HG03520 (cell line): ENCODE data around the gene PUS1.
"Not testable (repeated sequence)": the region's sequence is repeated elsewhere in the genome, so short reads cannot be mapped to it uniquely, and the experiment has no call there.

Experiments
- ATAC-seq: cut with Tn5 transposase; IDR thresholded peaks from one replicate; pipeline ENCODE4 v1.9.1; 2021; ENCODE audit warnings: mild to moderate bottlenecking, moderate library complexity; ENCODE audit not compliant: unreplicated experiment

Gene PUS1

DNA sequence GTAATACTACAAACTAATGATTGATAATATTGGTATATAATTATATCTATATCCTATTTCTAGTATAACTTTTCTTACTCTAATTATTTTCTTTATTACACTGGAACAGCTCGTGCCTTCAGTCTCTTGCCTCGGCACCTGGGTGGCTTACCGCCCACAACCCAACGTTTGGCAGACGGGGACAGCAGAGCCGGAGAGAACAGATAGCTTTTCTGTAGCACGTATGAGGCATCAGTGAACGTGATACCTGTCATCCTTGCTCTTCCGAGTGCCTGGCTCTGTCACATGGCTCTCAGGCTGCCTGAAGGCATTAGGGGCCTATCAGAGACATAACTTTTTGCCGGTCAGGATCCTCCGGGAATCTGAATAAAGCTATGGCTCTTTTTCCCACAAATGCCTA, 5.5 kb downstream of the PUS1 start:
- no peak for ATAC-seq

DNA sequence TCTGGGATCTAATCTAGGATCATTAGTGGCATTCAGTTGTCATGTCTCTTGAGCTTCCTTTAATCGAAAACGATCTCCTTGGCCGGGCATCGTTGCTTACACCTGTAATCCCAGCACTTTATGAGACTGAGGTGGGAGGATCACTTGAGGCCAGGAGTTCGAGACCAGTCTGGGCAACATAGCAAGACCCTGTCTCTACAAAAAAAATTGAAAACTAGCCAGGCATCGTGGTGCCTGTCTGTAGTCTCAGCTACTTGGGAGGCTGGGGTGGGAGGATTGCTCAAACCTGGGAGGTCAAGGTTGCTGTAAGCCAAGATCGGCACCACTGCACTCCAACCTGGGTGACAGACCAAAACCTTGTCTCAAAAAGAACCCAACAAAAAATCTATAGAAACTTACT, 9.0 kb downstream of the PUS1 start:
- ATAC-seq: no peak

DNA sequence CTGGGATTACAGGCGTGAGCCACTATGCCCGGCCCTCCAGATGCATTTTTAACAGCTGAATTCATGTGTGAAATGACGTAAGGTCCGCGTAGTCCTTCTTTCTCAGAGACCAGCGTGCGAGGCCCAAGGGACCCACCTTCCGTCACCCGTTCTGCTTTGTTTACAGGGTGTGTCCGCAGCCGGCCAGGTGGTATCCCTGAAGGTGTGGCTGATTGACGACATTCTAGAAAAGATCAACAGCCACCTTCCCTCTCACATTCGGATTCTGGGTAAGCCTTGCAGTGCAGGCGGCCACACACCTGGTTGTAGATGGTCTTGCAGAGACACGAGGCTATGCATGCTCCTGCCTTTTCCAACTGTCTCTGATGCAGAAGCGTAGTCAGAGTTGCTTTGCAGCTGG, 9.9 kb downstream of the PUS1 start:
- ATAC-seq: no peak

GRCh38 chr12:131940141-131940547, 11.1 kb downstream of the PUS1 start:
- no peak for ATAC-seq

GRCh38 chr12:131941116-131941986, 12.3 kb downstream of the PUS1 start:
- no peak for ATAC-seq

- ATAC-seq: no peak
Measured at GRCh38 chr12:131941987-131942341, 12.9 kb downstream of the PUS1 start.

DNA sequence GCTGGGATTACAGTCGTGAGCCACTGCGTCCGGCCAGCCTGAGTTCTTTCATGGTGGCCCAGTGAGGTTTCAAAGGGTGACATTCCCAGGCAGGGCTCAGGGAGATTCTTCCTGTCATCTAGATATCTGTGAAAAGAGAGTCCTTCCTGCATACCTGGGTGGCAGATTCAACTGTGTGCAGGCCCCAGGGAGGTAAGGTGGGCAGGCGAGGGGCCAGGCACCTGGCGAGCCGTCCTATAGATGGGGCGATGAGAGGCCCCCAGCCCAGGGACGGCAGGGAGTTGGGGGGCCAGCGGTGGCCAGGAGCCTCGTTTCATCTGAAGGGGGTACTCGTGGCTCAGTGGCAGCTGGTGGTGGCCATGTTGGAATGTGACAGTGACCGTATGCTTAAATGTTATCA, 13.6 kb downstream of the PUS1 start:
- ATAC-seq: no peak

DNA sequence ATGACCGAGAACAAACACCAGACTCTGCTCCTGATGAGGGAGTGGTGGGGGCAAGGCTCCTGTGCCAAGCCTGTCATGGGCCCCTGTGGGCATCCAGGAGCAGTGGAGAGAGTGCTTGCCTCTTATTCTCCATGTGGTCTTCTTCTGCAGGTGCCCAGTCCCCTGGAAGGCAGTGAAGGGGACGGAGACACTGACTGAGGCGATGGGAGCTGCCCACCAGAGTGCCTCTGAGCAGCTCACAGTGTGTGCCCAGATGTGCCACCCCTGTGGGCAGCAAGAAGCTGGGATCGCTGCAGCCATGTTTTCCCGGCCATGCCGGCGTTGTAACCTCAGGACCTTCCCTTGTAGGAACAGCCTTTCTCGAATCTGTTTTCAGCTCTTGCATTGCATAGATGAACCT, 14.3 kb downstream of the PUS1 start:
- no peak for ATAC-seq

DNA sequence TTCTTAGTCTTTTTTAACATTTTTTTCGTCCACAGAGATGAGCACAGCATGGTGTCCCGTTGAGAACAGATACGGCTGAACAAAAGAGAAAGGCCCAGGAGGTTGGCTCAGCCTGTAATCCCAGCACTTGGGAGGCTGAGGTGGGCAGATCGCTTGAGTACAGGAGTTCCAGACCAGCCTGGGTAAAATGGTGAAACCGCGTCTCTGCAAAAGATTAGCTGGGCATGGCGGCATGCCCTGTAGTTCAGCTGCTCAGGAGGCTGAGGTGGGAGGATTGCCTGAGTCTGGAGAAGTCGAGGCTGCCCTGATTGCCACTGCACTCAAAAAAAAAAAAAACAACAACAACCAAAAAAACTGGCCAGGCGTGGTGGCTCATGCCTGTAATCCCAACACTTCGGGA, 14.8 kb downstream of the PUS1 start:
- no peak for ATAC-seq

DNA sequence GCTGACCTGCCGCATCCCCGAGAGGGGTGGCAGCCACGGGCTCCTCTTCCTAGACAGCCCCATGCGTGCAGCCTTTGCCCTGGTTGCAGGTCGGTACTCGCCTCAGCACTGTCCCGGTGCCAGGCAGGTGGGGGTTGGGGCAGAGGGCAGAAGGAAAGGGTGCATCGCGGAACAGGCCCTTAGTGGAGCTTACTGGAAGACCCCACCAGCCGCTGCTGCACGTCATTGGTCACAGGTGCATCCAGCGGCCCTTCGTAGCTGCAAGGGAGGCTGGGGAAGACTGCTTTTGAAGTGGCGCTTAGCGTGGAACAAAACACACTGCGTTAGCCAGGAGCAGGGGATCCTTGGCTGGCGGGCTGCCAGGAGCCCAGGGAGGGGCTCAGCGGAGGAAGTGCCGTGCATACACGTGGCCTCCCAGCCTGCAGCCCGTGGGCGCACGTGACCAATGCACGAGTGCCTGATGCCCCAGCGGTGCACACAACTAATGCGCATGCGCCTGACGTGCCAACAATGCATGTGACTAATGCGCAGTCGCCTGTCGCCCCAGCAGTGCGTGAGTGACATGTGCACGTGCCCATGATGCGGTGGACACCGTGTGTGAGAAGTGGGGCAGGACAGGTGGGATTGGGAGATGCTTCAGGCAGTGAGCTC, 15.7 kb downstream of the PUS1 start:
- ATAC-seq: no peak

- ATAC-seq: no peak
Measured at GRCh38 chr12:131946757-131947156, 17.7 kb downstream of the PUS1 start.

DNA sequence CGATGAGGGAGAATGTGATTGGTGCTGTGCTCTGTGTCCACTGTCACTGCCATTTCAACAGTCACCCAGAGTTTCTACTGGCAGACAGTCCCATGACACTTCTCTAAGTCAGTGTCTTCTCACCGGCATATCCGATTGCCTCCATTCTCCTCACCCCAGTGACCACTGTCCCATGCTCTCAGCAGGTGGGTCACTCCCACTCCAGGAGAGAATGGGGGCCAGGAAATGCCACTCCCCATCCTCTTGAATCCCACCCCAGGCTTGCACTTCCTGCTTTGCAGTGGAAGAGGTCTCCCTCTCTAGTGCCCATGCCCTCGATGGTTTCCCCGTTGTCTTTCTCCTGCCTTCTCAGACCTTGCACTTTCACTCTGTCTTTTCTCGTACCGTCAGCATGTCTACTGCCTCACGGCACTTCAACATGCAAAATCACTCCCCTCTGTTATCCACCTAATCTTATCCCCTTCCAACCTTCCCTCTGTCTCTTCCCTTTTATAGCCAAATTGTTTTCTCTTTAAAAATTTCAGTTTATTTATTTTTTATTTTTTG, 18.5 kb downstream of the PUS1 start:
- no peak for ATAC-seq

DNA sequence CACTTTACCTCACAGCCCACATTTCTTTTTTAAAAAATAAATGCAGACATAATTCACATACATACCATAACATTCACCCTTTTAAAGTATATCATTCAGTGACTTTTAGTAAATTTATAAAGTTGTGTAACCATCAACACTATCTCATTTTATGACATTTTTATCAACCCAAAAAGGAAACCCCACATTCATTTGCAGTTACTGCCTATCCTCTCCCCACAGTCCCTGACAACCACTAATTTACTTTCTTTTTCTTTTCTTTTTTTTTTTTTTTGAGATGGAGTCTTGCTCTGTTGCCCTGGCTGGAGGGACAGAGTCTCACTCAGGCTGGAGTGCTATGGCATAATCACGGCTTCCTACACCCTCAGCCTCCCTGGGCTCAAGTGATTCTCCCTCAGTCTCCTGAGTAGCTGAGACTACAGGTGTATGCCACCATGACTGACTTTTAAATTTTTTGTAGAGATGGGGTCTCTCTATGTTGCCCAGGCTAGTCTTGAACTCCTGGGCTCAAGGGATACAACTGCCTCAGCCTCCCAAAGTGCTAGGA, 19.2 kb downstream of the PUS1 start:
- ATAC-seq: no peak

GRCh38 chr12:131948713-131949430, 19.8 kb downstream of the PUS1 start:
- not testable (repeated sequence) for ATAC-seq

- peak; percentile 79 for ATAC-seq
Measured at GRCh38 chr12:131949431-131950181, 20.5 kb downstream of the PUS1 start, which contains the start of gene EP400. TSS of gene EP400 (plus strand) at chr12:131949942. CDS start at chr12:131960620, 10,678 bp downstream.

GRCh38 chr12:131950182-131950913, 21.3 kb downstream of the PUS1 start:
- peak; percentile 27 for ATAC-seq

- ATAC-seq: not testable (repeated sequence)
Measured at GRCh38 chr12:131953810-131954209, 24.7 kb downstream of the PUS1 start.

GRCh38 chr12:131954460-131954859, 25.4 kb downstream of the PUS1 start:
- not testable (repeated sequence) for ATAC-seq

GRCh38 chr12:131959116-131959515, 30.0 kb downstream of the PUS1 start:
- ATAC-seq: no peak
